ENCODE measurements around the gene MTHFD1.

Gene MTHFD1

DNA sequence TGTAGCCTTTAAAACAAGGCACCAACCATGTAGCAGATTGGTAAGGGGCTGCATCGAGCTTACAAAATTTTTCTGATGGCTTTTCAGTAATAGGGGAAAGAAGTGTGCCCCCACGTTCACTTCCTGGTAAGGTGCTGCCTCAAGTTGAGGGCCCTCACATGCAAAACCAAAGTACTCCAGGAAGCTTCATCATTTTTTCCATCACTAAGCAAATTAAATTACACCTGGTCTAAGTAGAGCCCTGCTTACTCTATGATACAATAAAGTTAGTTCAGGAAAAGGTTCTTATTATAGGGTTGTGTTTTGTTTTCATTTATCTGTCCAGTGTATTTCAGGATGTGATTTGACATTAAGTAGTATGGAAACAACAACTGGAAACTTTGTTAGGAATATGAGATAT, 62.1 kb downstream of the MTHFD1 start:
- no peak for DNase-seq

DNA sequence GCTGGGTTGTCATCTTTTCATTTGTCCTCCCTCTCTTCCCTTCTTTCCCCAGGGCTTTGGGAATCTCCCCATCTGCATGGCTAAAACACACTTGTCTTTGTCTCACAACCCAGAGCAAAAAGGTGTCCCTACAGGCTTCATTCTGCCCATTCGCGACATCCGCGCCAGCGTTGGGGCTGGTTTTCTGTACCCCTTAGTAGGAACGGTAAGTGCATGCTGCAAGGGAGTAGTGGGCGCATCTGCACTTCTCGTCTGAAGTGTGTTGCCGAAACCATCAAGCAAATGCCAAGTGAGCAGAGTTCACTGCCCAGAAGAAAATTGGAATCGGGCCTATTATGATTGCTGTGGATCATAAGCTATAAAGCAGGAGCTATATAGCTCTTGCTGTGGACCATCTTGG, 66.5 kb downstream of the MTHFD1 start:
- no peak for DNase-seq

DNA sequence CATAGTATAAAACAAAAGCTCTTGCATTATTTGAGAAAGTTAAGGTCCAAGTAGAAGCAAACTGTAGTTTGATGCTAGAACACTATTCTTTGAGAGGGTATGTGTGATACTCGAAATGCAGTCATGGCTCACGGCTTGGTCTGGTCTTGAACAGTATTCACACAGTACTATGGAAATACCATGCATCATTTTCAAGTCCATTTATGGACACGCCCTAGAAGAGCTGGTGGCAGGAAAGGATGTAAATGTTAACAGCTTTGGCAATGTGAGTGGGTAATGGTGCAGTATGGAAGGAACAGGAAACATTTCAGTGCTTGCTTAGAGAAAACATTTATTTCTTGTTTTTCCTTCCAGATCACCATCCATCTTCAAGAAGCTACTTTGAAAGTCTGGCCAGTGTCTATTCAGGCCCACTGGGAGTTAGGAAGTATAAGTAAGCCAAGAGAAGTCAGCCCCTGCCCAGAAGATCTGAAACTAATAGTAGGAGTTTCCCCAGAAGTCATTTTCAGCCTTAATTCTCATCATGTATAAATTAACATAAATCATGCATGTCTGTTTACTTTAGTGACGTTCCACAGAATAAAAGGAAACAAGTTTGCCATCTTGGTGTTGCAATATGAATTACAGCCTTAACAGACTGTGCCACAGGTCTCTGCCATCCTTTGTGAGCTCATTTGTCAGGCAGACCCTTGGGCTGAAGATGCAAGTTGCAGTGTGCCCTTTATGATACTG, 71.4 kb downstream of the MTHFD1 start:
- no peak for DNase-seq

DNA sequence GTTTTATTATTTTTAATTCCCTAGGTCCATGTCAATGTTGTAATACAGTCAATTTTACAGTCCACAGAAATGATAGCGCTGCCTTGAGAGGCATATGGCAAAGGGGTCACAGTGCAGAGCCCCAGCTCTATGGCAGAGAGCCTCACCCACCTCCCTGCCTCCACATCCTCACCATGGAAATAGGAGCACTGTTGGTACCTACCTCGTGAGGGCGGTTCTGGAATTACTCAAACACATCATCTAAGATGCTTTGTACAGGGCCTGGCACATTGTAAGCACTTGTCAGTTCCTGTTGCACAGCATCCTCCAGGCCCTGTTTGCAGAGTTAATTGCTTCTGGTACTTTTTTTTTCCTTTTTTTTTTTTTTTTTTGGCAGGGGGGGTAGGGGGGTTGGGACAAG, 73.1 kb downstream of the MTHFD1 start:
- no peak for DNase-seq

DNA sequence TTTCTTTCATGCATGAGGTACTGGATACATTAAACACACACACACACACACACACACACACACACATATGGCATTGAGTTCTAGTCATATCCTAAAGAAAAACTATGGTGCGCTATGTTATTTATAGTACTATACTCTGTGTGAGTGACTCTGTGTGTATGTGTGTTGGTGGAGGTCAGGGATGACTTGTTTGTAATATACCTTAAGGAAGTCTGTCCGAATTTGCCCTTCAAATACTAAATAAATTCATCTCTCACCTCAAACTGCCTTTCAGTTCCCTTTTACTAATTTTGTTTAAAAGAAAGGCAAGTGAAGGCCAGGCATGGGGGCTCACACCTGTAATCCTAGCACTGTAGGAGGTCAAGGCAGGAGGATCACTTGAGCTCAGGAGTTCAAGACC, 75.0 kb downstream of the MTHFD1 start:
- no peak for DNase-seq

DNA sequence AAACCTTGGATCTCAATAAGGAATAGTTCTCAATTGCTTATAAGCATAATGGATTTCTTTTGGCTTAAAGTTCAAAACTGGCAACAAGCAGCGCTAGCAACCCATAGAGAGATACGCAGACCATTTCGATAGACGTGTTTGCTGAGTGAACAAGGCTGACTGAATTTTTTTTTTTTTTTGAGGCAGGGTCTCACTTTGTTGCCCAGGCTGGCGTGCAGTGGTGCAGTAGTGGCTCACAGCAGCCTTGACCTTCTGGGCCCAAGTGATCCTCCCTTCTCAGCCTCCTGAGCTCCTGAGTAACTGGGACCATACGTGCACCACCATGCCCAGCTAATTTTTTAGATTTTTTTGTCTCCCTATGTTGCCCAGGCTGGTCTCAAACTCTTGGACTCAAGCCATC, 75.7 kb downstream of the MTHFD1 start:
- no peak for DNase-seq

DNA sequence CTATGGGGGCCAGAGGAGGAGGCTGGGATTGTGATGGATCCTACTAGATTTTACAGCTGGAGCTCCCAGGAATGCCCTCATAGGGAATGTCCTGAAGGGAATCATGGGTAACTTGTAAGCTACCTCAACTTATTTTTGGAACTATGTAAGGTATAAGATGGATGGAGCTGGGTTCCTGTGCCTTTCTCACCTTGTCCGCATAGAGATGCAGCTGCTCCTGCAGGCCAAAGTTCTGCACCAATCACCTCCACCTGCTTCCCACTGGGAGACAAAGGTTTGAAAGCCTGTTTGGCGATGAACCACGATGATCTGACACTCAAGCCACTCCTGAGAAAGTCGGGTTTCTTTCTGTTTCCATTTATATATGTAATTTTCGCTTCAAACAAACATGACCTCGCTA, 76.5 kb downstream of the MTHFD1 start:
- DNase-seq = no peak

DNA sequence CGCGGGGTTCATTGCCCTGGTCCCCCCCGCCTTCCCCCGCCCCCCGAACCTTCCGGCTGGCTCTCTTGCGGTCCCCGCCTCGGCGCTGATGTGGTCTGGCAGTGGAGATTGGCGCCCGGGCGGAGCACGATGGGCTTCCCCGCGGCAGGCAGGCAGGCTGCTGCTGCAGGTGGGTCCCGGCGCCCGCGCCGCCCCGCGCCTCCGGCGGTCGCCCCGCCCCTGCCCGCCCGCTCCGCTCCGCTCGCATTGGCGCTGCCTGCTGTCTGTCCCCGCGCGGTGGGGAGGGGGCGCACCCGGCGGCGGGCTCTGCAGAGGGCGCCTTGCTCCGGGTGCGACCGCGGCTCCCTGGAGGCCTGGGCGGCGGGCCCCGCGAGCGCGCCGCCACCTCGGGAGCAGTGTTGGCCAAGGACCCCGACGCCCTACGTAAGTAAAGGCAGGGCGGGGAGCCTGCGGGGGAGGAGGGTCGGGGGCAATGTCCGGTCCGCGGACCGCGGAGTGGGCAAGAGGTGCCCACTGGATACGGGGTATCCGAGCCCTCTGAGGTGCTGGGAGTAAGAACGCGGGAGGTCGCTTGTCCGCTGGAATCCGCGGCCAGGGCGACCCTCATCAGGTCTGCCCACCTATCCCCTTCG, 77.2 kb downstream of the MTHFD1 start, which contains the start of gene AKAP5:
TSS of gene AKAP5 (plus strand) at position 309 of the 632 bp plus-strand sequence. CDS start 2,896 bp downstream, outside the sequence.
- peak; percentile 49 for DNase-seq

DNA sequence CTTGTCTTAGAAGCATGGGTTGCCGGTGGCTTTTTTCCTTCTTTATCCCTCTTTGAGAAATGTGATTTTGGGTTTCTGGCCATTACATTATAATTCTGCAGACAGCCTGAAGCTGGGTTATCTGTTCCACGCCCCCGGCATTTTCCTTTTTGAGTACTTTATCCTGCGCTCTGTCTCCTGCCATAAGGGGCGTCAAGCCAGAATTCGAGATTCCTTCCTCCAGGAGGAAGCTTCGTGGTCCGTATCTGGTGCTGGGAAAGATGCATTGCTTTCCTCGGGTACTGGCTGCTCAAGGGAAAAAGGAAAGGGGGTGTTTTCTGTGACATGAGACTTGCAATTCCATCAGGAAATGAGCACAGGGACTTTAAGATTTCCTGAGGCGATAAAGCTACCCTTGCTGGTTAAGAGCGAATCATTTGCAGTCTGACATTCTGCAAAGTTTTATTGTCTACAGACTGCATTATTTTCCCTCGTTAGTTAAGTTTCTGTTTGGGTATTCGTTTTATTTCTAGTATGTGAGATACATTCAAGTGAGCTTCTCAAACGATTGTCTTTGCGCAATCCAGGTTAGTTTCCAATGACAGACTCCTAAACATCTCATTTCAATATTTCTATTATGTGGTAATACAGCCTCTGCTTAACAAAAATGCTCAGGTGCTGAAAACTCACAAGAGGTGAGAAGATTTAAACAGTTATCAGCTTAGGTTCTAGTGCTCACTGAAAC, 77.8 kb downstream of the MTHFD1 start:
- peak; percentile 13 for DNase-seq

DNA sequence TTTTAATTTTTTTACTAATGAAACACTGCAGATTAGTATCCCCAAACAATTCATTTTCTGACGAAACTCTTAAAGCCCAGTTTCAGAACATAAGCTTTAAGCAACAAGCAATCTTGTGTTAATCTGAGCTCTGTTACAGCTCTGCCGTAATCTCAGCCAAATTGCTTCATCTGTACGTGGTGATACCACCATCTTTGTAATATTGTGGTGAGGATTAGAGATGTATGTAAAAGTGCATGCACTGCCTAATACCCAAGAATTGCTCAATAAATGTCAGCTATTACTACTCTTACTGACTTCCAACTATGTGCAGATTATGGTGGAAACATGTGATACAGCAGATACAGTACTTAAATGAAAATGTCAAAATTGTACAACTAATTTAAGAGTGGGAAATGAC, 78.9 kb downstream of the MTHFD1 start:
- no peak for DNase-seq

DNA sequence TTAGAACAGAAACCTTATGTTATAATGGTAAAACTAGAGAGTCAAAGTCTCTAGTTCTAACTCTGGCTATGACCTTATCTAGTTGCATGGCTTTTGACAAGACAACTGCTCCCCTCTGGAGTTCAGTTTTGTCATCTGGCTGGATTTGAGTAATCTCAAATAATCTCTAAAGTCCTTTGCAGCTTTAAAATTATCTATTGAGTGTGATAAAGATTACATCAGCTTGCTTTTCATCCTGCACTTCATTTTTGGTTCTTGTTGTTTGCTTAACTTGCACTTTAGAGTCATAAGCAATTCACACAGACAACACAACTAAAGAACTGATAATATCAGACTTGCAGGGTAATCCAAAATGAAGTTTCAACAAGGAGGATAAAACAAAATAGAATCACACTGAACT, 79.4 kb downstream of the MTHFD1 start:
- no peak for DNase-seq

DNA sequence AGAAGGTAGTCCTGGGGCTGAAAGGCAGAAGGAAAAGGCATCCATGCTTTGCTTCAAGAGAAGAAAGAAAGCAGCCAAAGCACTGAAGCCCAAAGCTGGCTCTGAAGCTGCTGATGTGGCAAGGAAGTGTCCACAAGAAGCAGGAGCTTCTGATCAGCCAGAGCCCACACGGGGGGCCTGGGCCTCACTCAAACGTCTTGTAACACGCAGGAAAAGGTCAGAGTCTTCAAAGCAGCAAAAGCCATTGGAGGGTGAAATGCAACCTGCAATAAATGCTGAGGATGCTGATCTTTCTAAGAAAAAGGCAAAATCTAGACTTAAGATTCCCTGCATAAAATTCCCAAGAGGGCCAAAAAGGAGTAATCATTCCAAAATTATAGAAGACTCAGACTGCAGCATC, 80.3 kb downstream of the MTHFD1 start:
- no peak for DNase-seq

DNA sequence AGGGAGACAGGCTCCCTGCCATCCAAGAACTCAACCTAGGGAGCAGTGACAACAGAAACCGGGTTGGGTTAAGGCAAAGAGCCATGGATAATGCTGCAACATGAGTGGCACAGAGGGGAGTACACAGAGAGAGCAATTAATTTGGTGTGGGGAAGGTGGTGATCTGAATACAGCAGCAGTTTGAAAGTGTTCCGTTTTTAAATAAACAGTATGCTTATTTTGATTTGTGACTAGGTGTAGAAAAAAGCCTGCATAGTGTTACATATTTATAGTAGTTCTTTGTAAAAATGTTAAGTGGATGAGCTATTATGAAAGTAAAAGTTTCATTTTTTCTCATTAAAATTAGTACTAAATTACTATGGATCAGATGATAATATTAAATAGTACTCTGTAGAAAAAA, 85.9 kb downstream of the MTHFD1 start:
- no peak for DNase-seq

DNA sequence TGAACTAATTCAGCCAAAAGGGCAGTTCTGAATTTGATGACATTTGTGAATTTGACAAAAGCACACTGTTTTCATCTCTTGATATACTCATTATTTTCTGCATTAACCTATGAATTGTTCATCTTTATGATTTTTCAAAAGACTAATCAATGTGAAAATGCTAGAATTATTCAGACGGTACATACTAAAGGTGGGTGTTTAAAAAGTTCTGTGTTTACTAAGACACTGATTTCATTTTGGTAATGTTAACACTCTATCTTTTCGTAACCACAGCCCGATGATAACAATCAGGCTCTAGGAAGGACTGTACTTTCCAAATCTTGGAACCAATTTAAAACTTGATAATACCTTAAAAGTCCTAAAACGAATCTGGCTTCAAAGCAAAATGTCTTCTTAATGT, 86.5 kb downstream of the MTHFD1 start:
- no peak for DNase-seq

DNA sequence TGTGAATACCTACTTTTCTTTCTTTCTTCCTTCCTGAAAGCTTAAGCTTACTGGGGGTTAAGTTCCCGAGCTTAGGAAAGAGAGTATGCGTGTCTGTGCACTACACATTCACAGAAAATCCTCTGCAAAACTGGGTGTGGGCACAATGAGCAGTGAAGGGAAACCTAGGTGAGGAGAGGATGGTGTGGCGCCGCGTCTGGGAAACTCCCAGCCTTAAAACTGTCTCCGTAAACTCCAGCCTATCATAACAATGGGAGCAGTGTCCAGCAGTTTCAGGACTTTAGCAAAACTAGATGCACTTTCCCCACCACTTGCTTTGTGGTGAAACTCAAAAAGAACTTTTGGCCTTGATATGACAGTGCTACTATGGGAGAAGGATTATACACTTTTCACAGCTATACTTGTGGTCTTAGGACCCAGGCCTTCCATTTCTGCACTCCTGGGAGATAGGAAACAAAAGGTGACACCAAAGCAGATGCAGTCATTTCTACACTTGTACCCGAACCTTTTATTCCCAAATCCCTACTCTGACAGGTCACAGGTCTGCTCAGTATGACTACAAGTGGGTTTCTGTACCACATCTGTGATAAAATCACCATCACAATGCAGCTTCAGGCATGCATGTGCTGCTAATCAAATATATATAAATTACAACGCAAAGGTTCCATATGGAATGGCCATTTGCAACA, 87.6 kb downstream of the MTHFD1 start:
- DNase-seq = no peak

DNA sequence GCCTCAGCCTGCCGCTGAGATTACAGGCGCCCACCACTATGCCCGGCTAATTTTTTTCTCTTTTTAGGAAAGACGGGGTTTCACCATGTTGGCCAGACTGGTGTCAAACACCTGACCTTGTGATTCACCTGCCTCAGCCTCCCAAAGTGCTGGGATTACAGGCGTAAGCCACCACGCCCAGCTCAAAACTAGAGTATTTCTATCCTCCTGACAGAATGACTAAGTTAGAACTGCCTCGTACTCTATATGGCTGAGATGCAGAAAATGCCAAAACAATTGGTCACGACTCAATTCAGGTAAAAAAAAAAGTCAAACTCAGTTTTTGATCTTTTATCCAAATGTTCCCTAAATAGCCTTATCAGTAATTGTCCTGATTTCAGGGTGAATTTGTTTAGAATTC, 88.3 kb downstream of the MTHFD1 start:
- no peak for DNase-seq

DNA sequence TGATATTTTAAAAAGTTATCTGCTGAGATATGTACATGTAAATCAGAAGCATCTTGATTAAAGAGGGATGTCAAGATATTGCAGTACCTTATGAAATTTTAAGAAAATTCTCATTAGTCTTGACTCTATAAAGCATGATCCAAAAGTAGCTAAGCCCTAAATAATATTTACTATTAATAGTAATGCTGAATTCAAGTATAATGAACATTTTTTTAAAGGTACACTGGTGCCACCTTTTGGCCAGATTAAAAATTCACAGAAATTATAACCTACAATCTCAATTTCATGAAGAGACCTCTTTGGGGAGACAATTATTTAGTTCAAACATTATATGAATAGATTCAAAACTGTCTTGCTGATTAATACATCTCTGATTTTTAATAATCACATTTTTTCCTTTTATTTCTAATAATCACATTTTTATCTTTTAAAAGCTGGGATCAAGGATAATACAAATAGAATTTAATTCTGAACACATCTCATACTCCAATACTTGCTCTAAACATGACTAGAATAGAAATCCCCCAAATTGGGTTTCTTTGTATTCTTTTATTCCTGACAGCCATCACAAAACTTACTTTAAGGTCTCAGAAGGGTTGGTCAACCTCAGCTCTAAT, 90.6 kb downstream of the MTHFD1 start:
- DNase-seq = peak; percentile 53

DNA sequence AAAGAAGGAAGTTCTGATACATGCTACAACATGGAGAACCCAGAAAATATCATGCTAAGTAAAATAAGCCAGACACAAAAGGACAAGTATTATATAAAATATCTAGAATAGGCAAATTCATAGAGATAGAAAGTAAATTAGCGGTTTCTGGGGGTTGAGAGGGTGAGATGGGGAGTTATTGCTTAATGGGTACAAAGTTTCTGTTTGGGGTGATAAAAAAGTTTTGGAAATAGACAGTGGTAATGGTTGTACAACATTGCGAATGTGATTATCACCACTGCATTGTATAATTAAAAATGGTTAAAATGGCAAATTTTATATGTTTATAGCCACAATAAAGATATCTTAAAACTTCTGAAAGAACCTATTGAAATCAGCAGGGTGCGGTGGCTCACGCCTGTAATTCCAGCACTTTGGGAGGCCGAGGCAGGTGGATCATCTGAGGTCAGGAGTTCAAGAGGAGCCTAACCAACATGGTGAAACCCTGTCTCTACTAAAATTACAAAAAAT, 100.5 kb downstream of the MTHFD1 start:
- DNase-seq = no peak

DNA sequence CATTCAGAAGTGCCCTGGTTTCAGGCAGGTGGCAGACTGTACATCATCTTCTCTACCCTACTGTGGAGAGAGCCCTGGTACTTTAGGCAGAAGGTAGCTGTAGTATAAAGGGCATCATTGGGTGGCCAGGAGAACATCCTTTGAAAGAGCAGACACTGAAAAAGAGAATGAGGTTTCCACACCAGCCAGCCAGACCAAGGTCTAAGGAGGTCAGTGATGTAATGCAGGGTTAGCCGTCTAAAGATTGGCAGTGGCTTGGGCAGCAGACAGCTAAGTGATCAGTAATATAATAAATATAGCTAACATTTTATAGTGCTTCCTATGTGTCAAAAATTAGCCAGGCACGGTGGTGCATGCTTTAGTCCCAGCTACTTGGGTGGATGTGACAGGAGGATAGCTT, 103.5 kb downstream of the MTHFD1 start:
- DNase-seq = no peak

DNA sequence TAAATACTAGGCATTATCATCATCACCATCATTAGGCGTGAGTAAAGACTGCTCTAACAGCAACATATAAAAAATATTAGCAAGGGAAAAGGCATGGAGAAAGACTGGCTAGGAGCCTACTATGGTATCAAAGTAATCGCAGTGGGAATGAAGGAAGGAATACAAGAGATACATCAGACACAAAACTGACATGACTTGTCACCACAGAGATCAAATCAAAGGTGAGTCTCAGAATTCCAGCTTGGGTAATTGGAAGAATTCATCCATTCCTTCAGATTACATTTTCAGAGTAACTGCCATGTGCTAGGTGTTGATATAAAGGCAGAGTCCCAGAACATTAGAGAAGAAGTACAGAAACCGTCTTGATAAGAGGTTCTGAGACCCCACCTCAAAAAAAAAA, 105.3 kb downstream of the MTHFD1 start:
- no peak for DNase-seq

DNA sequence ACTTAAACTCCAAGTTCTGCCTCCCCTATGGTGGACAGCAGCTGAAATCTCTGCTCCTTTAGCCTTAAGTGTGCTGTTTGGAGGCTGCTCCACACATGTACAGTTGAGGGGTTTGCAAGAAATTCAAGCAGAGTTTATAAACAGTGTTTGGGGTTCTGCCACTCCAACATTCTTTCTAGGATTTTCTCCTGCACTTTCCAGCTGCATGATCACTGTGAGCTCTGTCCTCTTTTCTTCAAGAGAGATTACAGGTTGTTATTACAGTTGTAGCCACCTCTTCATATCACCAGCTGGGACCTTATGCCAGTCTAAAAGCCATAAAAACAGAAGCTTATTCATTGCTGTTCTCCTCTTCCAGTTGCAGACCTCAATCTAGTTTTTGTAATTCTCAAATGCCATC, 107.1 kb downstream of the MTHFD1 start:
- DNase-seq = no peak

DNA sequence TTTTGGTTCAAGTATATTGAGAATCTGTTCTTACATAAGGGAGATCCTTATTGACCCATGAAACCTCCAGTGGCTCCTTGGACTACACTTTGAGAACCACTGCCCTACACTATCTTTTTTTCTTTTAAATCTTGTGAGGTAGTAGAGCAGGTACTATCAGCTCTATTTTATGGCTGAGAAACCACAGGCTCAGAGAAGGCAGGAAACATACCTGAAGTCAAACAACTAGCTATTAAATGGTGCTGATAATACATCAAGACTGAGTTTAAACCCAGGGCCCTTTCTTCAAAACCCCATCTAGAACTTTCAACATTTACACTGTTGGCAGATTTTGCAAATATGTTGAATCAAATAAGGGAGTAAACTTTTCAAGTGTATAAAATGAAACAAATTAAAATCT, 108.6 kb downstream of the MTHFD1 start:
- DNase-seq = peak; percentile 17

DNA sequence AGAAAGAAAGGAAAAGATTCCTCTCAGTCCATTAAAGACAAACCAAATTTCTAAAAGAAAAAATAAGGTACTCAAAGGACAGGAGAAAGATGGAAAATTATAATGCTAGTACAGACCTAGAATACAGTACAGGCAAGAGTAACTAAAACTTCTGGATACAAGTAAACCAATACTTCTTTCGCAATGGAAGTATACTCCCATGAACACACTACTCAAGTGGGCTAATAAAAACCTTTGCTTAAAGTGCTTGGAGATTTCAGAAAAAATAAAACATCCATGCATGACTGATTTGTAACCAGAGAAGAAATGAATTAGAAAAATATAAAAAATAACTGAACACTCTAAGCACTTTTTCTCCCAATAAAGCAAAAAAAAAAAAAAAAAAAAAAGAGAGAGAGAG, 111.9 kb downstream of the MTHFD1 start:
- DNase-seq = no peak
